HFF-Myc (cell line): ENCODE data around the gene DAND5.
"Not testable (repeated sequence)": the region's sequence is repeated elsewhere in the genome, so short reads cannot be mapped to it uniquely, and the experiment has no call there.

Source experiments
- DNase-seq: peaks from one replicate; pipeline ENCODE4 v3.0.0-alpha.2; 2011; ENCODE audit warnings: low read depth; ENCODE audit errors: extremely low read depth
- H3K4me3 ChIP-seq: replicated peaks from 2 replicates; pipeline ENCODE4 v1.5.1; 2011; ENCODE audit warnings: low read depth, mild to moderate bottlenecking, control low read depth, low read length
- CTCF ChIP-seq: IDR thresholded peaks from 2 replicates; pipeline ENCODE4 v1.5.1; 2012; ENCODE audit warnings: mild to moderate bottlenecking, low read depth, low read length, control low read depth; ENCODE audit errors: missing control alignments

DAND5 gene

DNA sequence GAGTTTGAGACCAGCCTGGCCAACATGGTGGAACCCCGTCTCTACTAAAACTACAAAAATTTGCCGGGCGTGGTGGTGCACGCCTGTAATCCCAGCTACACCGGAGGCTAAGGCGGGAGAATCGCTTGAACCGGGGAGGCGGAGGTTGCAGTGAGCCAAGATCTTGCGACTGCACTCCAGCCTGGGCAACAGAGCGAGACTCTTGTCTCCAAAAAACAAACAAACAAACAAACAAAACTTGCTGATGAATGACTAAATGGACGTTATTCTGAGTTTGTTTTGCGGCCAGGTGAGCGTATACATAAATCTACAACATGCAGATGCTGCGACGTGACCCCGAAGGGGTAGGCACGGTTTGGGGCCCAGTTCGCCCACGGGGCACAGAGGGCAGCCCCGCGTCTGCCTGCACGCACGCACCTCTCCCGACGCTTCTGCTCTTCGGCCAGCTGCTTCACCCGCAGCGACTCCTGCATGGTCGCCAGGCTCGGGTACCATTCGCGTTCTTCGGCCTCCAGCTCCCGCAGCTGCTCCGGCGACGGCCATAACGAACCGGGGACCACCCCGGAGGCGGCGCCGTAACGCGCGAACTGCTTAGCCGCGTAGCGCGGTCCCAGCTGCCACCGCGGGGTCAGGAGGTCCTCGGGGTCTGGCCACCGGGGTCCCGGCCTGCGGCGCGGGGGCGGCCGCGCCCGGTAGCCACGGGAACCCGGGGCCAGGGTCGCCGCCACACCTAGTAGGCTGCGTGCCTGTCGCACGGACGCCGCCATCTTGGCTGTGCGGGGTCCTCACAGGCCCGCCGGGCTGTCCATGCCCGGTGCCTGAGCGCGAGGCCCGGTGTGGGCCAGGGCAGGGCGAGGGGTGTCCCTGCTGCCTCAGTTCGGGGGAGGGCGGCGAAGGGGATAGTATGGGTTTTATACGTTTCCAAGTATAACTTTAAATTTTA is 12.7 kb upstream of the DAND5 start, which contains the start of gene GADD45GIP1:
Gene GADD45GIP1, minus strand, starts transcription at position 778 of the 943 bp plus-strand sequence. Its CDS starts 11 bp downstream, at position 767.
- no peak for TF ChIP-seq CTCF
- DNase-seq: peak; percentile 26
- peak within 1 kb of the TSS; percentile 89 for H3K4me3 ChIP-seq

DNA sequence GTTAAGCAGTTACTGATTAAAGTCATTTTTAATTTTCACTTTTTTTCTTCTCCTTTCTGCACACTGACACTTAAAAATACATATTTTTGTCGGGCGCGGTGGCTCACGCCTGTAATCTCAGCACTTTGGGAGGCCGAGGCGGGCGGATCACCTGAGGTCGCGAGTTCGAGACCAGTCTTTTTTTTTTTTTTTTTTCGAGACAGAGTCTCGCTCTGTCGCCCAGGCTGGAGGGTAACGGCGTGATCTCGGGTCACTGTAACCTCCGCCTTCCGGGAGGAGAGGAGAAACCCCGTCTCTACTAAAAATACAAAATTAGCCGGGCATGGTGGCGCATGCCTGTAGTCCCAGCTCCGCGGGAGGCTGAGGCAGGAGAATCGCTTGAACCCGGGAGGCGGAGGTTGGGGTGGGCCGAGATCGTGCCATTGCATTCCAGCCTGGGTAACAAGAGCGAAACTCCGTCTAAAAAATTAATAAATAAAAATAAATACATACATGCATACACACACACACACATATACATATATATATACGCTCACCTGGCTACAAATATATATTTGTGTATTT is 11.9 kb upstream of the DAND5 start:
- H3K4me3 ChIP-seq: peak overlapping the region; percentile 89
- DNase-seq: not testable (repeated sequence)

DNA sequence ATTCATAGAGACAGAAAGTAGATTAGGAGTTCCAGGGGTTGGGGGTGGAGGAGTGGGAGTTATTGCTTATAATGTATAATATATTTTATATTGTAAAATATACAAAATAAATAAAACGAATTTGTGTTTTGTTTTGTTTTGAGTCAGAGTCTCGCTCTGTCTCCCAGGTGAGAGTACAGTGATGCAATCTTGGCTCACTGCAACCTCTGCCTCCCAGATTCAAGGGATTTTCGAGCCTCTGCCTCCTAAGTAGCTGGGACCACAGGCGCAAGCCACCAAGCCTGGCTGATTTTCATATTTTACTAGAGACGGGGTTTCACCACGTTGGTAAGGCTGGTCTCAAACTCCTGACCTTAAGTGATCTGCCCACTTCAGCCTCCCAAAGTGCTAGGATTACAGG is 9.9 kb upstream of the DAND5 start:
- DNase-seq: no peak
- TF ChIP-seq CTCF: no peak
- H3K4me3 ChIP-seq: no peak overlapping the region

DNA sequence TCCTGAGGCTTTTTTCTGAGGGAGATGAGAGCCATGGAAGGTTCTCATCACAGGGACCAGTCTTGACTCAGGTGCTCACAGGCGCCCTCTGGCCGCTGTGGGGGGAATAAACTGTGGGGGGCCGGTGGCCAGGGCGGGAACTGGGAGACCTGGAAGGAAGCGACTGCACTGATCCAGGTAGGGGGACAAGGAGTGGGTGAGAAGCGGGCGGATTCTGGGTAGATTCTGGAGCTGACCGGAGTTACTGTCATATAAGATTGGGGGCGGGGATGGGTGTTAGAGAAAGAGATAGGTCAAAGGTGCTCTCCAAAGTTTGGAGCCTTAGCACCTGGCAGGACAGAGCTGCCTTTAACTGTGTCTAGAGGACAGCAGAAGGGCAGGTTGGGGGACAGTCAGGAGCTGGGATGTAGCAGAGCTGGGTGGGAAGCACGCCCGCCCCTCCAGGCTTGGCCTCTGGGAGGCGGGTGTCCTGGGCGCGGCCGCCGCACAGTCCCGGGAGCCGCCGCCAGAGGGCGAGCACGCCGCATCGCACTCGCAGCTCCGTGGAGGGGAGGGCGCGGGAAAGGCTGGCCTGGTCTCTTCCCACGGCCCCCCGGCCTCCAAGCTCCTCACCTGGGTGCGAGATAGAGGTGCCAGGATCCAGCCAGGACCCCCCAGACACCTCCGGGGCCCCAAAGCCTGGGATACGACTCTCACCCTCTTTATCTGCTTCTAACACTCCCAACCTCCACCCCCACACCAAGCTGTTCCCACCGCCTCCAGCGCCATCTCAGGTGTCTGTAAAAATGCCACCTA is 4.2 kb upstream of the DAND5 start:
- DNase-seq: no peak
- H3K4me3 ChIP-seq: peak overlapping the region; percentile 34
- peak; percentile 85 for TF ChIP-seq CTCF

- no peak for DNase-seq
- no peak for TF ChIP-seq CTCF
- H3K4me3 ChIP-seq: no peak overlapping the region
Observed at GRCh38 chr19:12965812-12966135, 3.6 kb upstream of the DAND5 start.

DNA sequence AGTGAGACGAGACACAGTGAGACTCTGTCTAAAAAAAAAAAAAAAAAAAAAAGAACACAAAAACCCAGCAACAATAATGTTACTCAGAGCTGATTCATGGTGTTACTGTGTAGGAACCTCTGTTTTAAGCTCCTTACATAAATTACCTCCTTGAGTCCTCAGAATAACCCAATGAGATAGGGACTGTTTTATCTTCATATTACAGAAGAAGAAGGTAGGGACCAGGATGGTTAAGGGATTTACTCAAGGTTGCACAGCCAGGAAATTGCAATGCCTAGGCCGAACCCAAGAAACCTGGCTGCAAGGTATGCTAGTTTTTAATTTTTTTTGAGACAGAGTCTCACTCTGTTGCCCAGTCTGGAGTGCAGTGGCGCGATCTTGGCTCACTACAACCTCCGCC is 1.5 kb upstream of the DAND5 start:
- TF ChIP-seq CTCF: no peak
- no peak for DNase-seq

More for the DNA sequence above, 1.5 kb upstream of the DAND5 start:
- H3K4me3 ChIP-seq: no peak overlapping the region
